HEK293 (cell line): Measurements from ENCODE around the gene B3GNT3.

Source experiments
- KLF10 ChIP-seq: fragments of 450-650 bp; IDR thresholded peaks from 2 replicates; pipeline ENCODE4 v1.5.1; 2018; ENCODE audit warnings: missing biosample characterization, mild to moderate bottlenecking, missing genetic modification characterization
- SP7 ChIP-seq: fragments of 450-650 bp; formaldehyde crosslinking; IDR thresholded peaks from 2 replicates; pipeline ENCODE4 v1.5.1; 2016; ENCODE audit warnings: missing biosample characterization, missing genetic modification characterization
- ZNF155 ChIP-seq: fragments of 450-650 bp; formaldehyde crosslinking; IDR thresholded peaks from 2 replicates; pipeline ENCODE4 v1.5.1; 2016; ENCODE audit warnings: missing biosample characterization, missing genetic modification characterization
- ZNF585B ChIP-seq: fragments of 450-650 bp; formaldehyde crosslinking; IDR thresholded peaks from 2 replicates; pipeline ENCODE4 v1.5.1; 2016; ENCODE audit warnings: missing biosample characterization, missing genetic modification characterization

- TF ChIP-seq ZNF155 (tag by site-specific recombination), result no peak
- no peak for TF ChIP-seq SP7
- TF ChIP-seq ZNF585B (tag by site-specific recombination), result no peak
- no peak for TF ChIP-seq KLF10 (tag by site-specific recombination)
Measured at GRCh38 chr19:17764348-17764747, 30.6 kb upstream of the B3GNT3 start.
